Spleen (tissue), 11 donors: Measurements from ENCODE around the gene NLRP1. TPM values are rescaled to one million over a fixed set of nuclear protein-coding genes. Genes with fewer than 3 reads are reported as not detected.

Experiments used
- DNase-seq: peaks from one replicate; pipeline ENCODE4 v3.0.0-alpha.2; 2020
- H3K27ac ChIP-seq, 8 donors: fragments of 200-600 bp; sonication (generic) in 7 of 8; 1 replicate in 4 of 8; 2 replicates in 4 of 8; pipeline versions ENCODE4 v1.5.0 to v1.8.0; 2016 to 2021; ENCODE audit warnings: inconsistent platforms in 4 of 8, mild to moderate bottlenecking in 4 of 8, moderate library complexity in 1 of 8
- H3K27me3 ChIP-seq, 7 donors: fragments of 200-600 bp; sonication (generic) in 6 of 7; replicated peaks in 1 of 7; 1 replicate in 4 of 7; 2 replicates in 3 of 7; pipeline versions ENCODE4 v1.5.0 to v1.8.0; 2016 to 2021; ENCODE audit warnings: inconsistent platforms in 3 of 7, mild to moderate bottlenecking in 1 of 7
- H3K36me3 ChIP-seq, 6 donors: fragments of 200-600 bp; sonication (generic) in 5 of 6; 1 replicate in 4 of 6; 2 replicates in 2 of 6; pipeline versions ENCODE4 v1.5.0 to v1.8.0; 2016 to 2021; ENCODE audit warnings: inconsistent platforms in 2 of 6
- H3K4me1 ChIP-seq, 6 donors: fragments of 200-600 bp; sonication (generic) in 5 of 6; 1 replicate in 3 of 6; 2 replicates in 3 of 6; pipeline versions ENCODE4 v1.5.0 to v1.8.0; 2016 to 2021; ENCODE audit warnings: inconsistent platforms in 3 of 6
- H3K4me3 ChIP-seq, 8 donors: fragments of 200-600 bp; sonication (generic) in 7 of 8; 1 replicate in 4 of 8; 2 replicates in 4 of 8; pipeline versions ENCODE4 v1.5.0 to v1.8.0; 2016 to 2021; ENCODE audit warnings: inconsistent platforms in 4 of 8, mild to moderate bottlenecking in 4 of 8, moderate library complexity in 2 of 8
- H3K9me3 ChIP-seq, 8 donors: fragments of 200-600 bp; sonication (generic) in 7 of 8; 1 replicate in 4 of 8; 2 replicates in 4 of 8; pipeline versions ENCODE4 v1.5.0 to v1.8.0; 2016 to 2021; ENCODE audit warnings: inconsistent platforms in 4 of 8
- POLR2A ChIP-seq, 3 donors: fragments of 450-650 bp; IDR thresholded peaks; one replicate each; pipeline ENCODE4 v1.5.1; 2017; ENCODE audit warnings: antibody characterized with exemption in 3 of 3, mild to moderate bottlenecking in 1 of 3
- POLR2AphosphoS5 ChIP-seq, 3 donors: sonication (generic); formaldehyde crosslinking; IDR thresholded peaks; one replicate each; pipeline ENCODE4 v1.5.1; 2017; ENCODE audit warnings: antibody characterized with exemption in 3 of 3
- WGBS, 5 donors: extraction: QIAGEN DNeasy Blood & Tissue Kit in 3 of 5; methylation state at CpG; one replicate each; pipeline versions ENCODE4 v1.1.5 to v1.1.7; 2013 to 2018; 5-methylcytosine and 5-hydroxymethylcytosine counted together
- intact Hi-C: fragments of 100-400 bp; cut with DNase I; formaldehyde crosslinking; loops from one replicate; pipeline ENCODE4 v1.15.0; 2023; ENCODE audit warnings: low total_unique reads
- polyA plus RNA-seq, 3 donors: library from polyadenylated mRNA; stranded (reverse); fragments of 200-250 nt; gene quantifications; one replicate each; pipeline ENCODE4 v1.2.1, GENCODE V29; 2013
- total RNA-seq, 7 donors: library from RNA; depleted of rRNA in 3 of 7; stranded (reverse); fragments of >200 nt in 3 of 7; fragmentation: NEBNext Ultra II Directional in 4 of 7; extraction: Animal tissue kit (Norgen Biotek cat#: 25700) in 4 of 7; gene quantifications; one replicate each; pipeline versions ENCODE4 v1.1.0 to v1.2.1, GENCODE V29; 2016 to 2021
- TF ChIP-seq, protein P1 (sequence below), 11 experiments: fragments of 200-600 bp in 7 of 11; fragments of 450-650 bp in 4 of 11; sonication (generic) in 4 of 11; IDR thresholded peaks in 8 of 11; conservative IDR thresholded peaks in 3 of 11; 1 replicate in 7 of 11; 2 replicates in 4 of 11; pipeline versions ENCODE4 v1.4.0 to v1.8.0; 2016 to 2021; ENCODE audit warnings: antibody characterized with exemption in 11 of 11, inconsistent platforms in 4 of 11, mild to moderate bottlenecking in 1 of 11
- donor health status: healthy with polysubstance abuse.
- donor health status: DM: no; HTN: no; CAD: no; lungs with moderate emphysema.
- donor health status: DM: no; HTN: no; CAD: no.
- donor health status: Bipolar disorder and iron deficiency.
- donor health status: healthy.
- donor health status: DM: no; HTN: no; CAD: no.
- donor health status: DM: yes; HTN: yes; CAD: no.

Gene NLRP1
- total and polyA plus RNA-seq, 10 donors, result 34.7 to 145 (median 76.7) TPM

DNA sequence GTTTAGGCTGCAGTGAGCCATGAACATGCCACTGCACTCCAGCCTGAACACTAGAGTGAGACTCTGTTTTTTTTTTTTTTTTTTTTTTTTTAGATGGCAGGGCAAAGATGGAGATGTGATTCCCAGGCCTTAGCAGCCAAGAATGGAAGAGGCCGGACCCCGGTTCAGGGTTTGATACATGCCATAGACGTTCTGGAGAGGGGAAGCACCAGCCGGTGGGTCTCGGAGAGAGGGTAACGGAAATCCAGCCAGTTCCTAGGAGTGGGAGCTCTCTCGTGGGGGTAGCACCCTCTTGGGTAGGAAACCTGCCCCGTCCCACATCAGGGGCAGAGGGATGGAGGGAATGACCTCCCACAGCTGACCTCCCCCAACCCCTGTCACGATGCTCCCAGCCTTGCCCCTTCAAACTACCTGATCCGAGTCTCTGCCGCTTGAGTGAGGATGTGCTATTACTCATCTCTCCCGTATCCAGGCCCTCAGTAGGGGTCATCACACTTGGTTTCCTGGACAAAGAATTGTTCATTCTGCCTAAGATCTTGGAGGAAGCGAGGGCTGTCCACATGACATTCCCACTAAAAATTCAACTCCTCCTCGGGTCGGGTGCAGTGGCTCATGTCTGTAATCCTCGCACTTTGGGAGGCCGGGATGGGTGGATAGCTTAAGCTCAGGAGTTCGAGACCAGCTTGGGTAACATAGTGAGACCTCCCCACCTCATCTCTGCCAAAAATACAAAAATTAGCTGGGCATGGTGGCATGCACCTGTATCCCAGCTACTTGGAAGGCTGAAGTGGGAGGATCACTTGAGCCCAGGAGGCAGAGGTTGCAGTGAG, 50.6 kb downstream of the NLRP1 start:
- no peaks in the 10 kb centered on the region for H3K27me3 ChIP-seq
- TF ChIP-seq, protein P1, sequence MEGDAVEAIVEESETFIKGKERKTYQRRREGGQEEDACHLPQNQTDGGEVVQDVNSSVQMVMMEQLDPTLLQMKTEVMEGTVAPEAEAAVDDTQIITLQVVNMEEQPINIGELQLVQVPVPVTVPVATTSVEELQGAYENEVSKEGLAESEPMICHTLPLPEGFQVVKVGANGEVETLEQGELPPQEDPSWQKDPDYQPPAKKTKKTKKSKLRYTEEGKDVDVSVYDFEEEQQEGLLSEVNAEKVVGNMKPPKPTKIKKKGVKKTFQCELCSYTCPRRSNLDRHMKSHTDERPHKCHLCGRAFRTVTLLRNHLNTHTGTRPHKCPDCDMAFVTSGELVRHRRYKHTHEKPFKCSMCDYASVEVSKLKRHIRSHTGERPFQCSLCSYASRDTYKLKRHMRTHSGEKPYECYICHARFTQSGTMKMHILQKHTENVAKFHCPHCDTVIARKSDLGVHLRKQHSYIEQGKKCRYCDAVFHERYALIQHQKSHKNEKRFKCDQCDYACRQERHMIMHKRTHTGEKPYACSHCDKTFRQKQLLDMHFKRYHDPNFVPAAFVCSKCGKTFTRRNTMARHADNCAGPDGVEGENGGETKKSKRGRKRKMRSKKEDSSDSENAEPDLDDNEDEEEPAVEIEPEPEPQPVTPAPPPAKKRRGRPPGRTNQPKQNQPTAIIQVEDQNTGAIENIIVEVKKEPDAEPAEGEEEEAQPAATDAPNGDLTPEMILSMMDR (IDR thresholded peaks at IDR 0.05 in 8 of 11, conservative IDR thresholded peaks at IDR 0.05 in 3 of 11), result no peak
- TF ChIP-seq POLR2A (IDR thresholded peaks at IDR 0.05), result no peak
- TF ChIP-seq POLR2AphosphoS5 (IDR thresholded peaks at IDR 0.05), result no peak
- no peaks in the 10 kb centered on the region for H3K9me3 ChIP-seq
- no peaks in the 10 kb centered on the region for H3K4me1 ChIP-seq
- peaks cover 5 to 100% (median 89%) of the 10 kb centered on the region in 6 donors for H3K36me3 ChIP-seq
- intact Hi-C loops, result no loop called here
- 88 to 93% (median 90%) methylated on average over 17 to 18 of the region's 18 CpGs for WGBS, 5 donors
- no peak overlapping the region for H3K27ac ChIP-seq
- no peak for DNase-seq
- H3K4me3 ChIP-seq, result no peak overlapping the region

DNA sequence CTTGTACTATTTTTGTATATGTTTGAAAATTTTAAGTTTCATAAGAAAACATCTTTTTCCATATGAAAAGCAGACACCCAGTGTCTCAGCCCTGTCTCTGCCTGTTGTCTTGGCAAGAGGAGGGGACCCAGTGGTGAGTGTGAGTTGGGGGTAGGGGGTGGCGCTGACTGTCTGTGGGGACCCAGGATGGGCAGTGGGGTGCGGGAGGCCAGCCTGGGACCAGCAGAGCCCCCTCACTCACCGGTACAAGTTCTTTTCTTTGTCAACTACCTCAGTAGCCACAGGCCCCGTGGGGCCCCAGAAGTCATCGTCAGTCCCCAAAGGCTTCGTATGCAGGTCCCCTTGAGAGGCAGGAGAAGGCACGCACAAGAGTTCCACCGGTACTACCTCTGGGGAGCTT, 51.7 kb downstream of the NLRP1 start:
- no peak for TF ChIP-seq POLR2AphosphoS5 (IDR thresholded peaks at IDR 0.05)
- no peak for TF ChIP-seq POLR2A (IDR thresholded peaks at IDR 0.05)
- TF ChIP-seq, protein P1 (IDR thresholded peaks at IDR 0.05 in 8 of 11, conservative IDR thresholded peaks at IDR 0.05 in 3 of 11), result no peak
- intact Hi-C loops, result no loop called here
- 83 to 97% (median 91%) methylated on average over 8 of the region's 8 CpGs for WGBS, 5 donors

DNA sequence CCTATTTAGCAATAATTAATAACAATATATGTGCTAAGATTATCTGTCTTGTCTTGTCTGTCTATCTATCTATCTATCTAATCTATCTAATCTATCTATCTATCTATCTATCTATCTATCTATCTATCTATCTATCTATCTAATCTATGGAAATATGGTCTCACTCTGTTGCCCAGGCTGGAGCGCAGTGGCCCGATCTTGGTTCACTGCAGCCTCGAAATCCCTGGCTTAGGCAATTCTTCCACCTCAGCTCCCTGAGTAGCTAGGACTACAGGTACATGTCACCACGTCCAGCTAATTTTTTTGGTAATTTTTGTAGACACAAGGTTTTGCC, 53.3 kb downstream of the NLRP1 start:
- WGBS, 5 donors, result 95 to 97% (median 97%) methylated on average over 4 of the region's 4 CpGs
- Histone ChIP-seq H3K36me3 (peaks cover 5 to 100% (median 78%) of the 10 kb centered on the region in 6 donors), H3K27me3 (no peaks in the 10 kb centered on the region), H3K4me1 (peaks cover 0 to 10% (median 0%) of the 10 kb centered on the region in 6 donors), H3K4me3 (no peak overlapping the region), H3K9me3 (no peaks in the 10 kb centered on the region), H3K27ac (no peak overlapping the region)
- intact Hi-C loops, result no loop called here
- no peak for DNase-seq
- no peak for TF ChIP-seq POLR2A (IDR thresholded peaks at IDR 0.05)

More for the DNA sequence above, 51.7 kb downstream of the NLRP1 start:
- Histone ChIP-seq H3K4me3 (no peak overlapping the region), H3K4me1 (no peaks in the 10 kb centered on the region), H3K27me3 (no peaks in the 10 kb centered on the region), H3K27ac (no peak overlapping the region), H3K36me3 (peaks cover 5 to 100% (median 87%) of the 10 kb centered on the region in 6 donors), H3K9me3 (no peaks in the 10 kb centered on the region)
- no peak for DNase-seq

DNA sequence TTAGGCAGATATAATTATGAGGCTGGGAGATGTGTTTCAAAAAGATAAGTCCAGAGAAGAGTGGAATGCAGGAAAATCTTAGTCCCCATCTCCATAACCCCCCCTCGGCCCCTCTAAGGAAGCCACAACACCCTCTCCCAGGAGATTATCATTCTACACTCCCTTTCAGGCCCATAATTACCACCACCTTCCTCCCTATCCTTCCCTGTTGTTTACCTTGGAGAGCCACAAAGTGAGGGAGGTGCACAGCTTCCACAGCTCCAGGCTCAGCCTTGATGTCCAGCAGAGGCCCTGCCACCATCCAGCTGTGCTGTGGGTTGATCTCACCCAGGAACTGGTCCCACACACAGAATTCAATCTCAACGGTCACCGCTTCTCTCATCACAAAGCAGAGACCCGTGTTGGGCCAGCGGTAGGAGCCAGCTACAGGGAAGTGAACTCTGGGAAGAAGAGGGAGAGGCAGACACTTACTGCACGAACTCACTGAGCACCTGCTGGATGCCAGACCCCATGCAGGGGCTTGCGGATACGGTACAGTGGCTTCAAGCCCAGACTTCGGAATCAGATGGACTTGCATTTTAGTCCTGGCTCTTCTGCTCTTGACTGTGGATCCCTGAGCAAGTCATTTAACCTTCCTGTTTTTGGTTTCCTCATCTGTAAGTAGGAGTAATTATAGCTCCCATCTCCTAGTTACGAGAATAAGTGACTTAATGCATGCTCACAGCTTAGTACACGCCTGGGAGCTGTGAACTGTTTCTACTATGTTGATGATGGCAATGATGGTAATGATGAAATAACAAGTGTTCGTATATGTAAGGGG, 53.8 kb downstream of the NLRP1 start:
- intact Hi-C loops, result no loop called here

More for the DNA sequence above, 53.8 kb downstream of the NLRP1 start:
- Histone ChIP-seq H3K27ac (no peak overlapping the region), H3K4me3 (no peak overlapping the region), H3K27me3 (no peaks in the 10 kb centered on the region), H3K36me3 (peaks cover 5 to 100% (median 77%) of the 10 kb centered on the region in 6 donors), H3K4me1 (peaks cover 0 to 10% (median 0%) of the 10 kb centered on the region in 6 donors), H3K9me3 (no peaks in the 10 kb centered on the region)
- no peak for TF ChIP-seq POLR2AphosphoS5 (IDR thresholded peaks at IDR 0.05)
- TF ChIP-seq, protein P1 (IDR thresholded peaks at IDR 0.05 in 8 of 11, conservative IDR thresholded peaks at IDR 0.05 in 3 of 11), result no peak
- no peak for TF ChIP-seq POLR2A (IDR thresholded peaks at IDR 0.05)
- DNase-seq, result no peak
- 85 to 97% (median 92%) methylated on average over 12 of the region's 12 CpGs for WGBS, 5 donors
